ENCODE results near the gene YTHDF1.

The YTHDF1 gene

GRCh38 chr20:63153254-63154221, 62.4 kb downstream of the YTHDF1 start:
- no peak for DNase-seq

- DNase-seq: no peak
Observed at GRCh38 chr20:63152322-63153253, 63.3 kb downstream of the YTHDF1 start.

- no peak for DNase-seq
Observed at GRCh38 chr20:63151554-63152321, 64.2 kb downstream of the YTHDF1 start.

- DNase-seq: no peak
Observed at GRCh38 chr20:63150911-63151531, 64.9 kb downstream of the YTHDF1 start.

GRCh38 chr20:63150391-63150898, 65.5 kb downstream of the YTHDF1 start:
- no peak for DNase-seq

GRCh38 chr20:63149531-63150192, 66.3 kb downstream of the YTHDF1 start:
- no peak for DNase-seq

- DNase-seq: no peak
Observed at GRCh38 chr20:63148696-63149095, 67.2 kb downstream of the YTHDF1 start.

GRCh38 chr20:63147532-63147931, 68.4 kb downstream of the YTHDF1 start:
- no peak for DNase-seq
